Diencephalon (tissue), 1 donor: ENCODE data around the gene IL12B. TPM values are rescaled to one million over a fixed set of nuclear protein-coding genes. Genes with fewer than 3 reads are reported as not detected.

Experiments used
- small RNA-seq: library from RNA; depleted of rRNA; stranded (forward); fragments of <200 nt; gene quantifications from one replicate; pipeline ENCODE3, GENCODE V24; 2014
- total RNA-seq: library from RNA; depleted of rRNA; stranded (reverse); fragments of >200 nt; gene quantifications from one replicate; pipeline ENCODE4 v1.2.3, GENCODE V29; 2014

Gene IL12B
- not detected for total RNA-seq

DNA sequence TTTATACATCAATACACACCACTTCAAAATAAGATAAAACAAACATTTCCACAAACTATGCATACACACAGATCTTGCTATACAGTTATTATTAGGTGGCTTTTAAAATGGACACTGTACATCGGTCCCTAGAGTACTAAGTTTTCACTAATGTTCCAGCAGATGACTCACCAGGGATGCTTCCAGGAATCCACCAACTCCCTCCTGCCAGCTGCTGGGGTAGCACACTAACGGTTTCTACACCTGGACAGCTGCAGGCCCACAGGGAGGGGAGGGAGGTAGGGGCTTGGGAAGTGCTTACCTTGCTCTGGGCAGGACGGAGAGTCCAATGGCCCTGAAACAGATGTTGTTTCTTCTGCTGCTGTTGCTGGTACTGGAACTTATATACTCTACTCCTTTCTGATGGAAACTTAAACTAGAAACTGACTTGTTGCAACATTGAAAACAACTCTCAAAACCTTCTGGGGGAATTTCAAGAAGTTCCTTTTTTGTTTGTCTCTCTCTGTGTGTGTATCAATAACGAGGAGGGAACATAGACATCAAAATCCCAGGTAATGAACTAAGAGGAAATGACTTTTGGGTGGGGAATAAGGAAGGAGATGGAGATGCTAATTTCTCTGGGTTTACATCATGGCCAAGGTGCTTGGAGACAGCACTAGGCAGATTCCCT is at the start of gene IL12B:
Gene IL12B, minus strand, starts transcription at position 357 of the 670 bp plus-strand sequence. CDS start 3,705 bp downstream, outside the sequence.

Small RNA genes within 50 kb of the gene (small RNA-seq; reads per million reads assigned to genes)
- 0.08 reads per million for gene RNU4ATAC2P

Other genes with a start within 250 kb of the IL12B start
- gene EBF1, start 230.6 kb downstream of the IL12B start, total RNA-seq, result 17.5 TPM
- gene RNF145, start 120.9 kb downstream of the IL12B start, total RNA-seq, result 122 TPM
- 28.6 TPM for gene UBLCP1, start 67.2 kb downstream of the IL12B start, total RNA-seq